ENCODE data around the gene LHFPL6. TPM values are rescaled to one million over a fixed set of nuclear protein-coding genes. Genes with fewer than 3 reads are reported as not detected.

LHFPL6 gene
- total and polyA plus RNA-seq, 2 experiments from 2014 or later = 7.8 to 9.5 TPM

GRCh38 chr13:39397226-39397895, 205.6 kb downstream of the LHFPL6 start:
- no peak for TF ChIP-seq NANOG (IDR thresholded peaks at IDR 0.05; ENCODE audit: borderline replicate concordance)
- no peak for TF ChIP-seq ZNF462 (CRISPR knock-in tag; IDR thresholded peaks at IDR 0.05)
- TF ChIP-seq POLR2AphosphoS5 (IDR thresholded peaks at IDR 0.05; ENCODE audit: low read depth) = no peak
- no peak for TF ChIP-seq ZNF331 (CRISPR knock-in tag; IDR thresholded peaks at IDR 0.05; ENCODE audit: low read depth)
- TF ChIP-seq EZH2 (IDR thresholded peaks at IDR 0.05; ENCODE audit: low read depth, unreplicated experiment) = no peak
- no peak for TF ChIP-seq STAT1 (IDR thresholded peaks at IDR 0.05; ENCODE audit: unreplicated experiment)
- TF ChIP-seq REST (IDR thresholded peaks at IDR 0.05; ENCODE audit: unreplicated experiment) = no peak
- TF ChIP-seq ZNF114 (CRISPR knock-in tag; IDR thresholded peaks at IDR 0.05) = no peak
- no peak for TF ChIP-seq JUNB (IDR thresholded peaks at IDR 0.05; ENCODE audit: unreplicated experiment)
- TF ChIP-seq CTCF (conservative IDR thresholded peaks at IDR 0.05; ENCODE audit: low read depth in 2 of 2) = no peak
- TF ChIP-seq ETS1 (IDR thresholded peaks at IDR 0.05) = no peak
- TF ChIP-seq EZH2phosphoT487 (IDR thresholded peaks at IDR 0.05; ENCODE audit: unreplicated experiment) = no peak
- no peak for TF ChIP-seq CREB1 (CRISPR knock-in tag; IDR thresholded peaks at IDR 0.05; ENCODE audit: low read depth)
- Mint-ChIP-seq H3K27ac (no peak overlapping the region), H3K4me1 (peaks cover 12% of the 10 kb centered on the region; the same call in 2 of the 3 replicates), H3K36me3 (ENCODE audit: low read depth) (no peaks in the 10 kb centered on the region), H3K4me3 (no peak overlapping the region), H3K9me3 (no peaks in the 10 kb centered on the region), H3K27me3 (ENCODE audit: insufficient read depth, low read depth, poor library complexity) (peaks cover 11% of the 10 kb centered on the region)
- DNase-seq (ENCODE audit: low spot score) (no peak), ATAC-seq (no peak)
- H3K79me2 ChIP-seq (replicated peaks; ENCODE audit: insufficient read depth) = no peaks in the 10 kb centered on the region
- peaks cover 12% of the 10 kb centered on the region for H3K4me1 ChIP-seq (ENCODE audit: insufficient read depth)
- no peak overlapping the region for H2AFZ ChIP-seq
- no peak overlapping the region for H3K4me2 ChIP-seq
- peaks cover 61% of the 10 kb centered on the region for H3K27me3 ChIP-seq (ENCODE audit: insufficient read depth)
- no peak overlapping the region for H3K27ac ChIP-seq (ENCODE audit: low read depth)
- no peaks in the 10 kb centered on the region for H3F3A ChIP-seq (replicated peaks; ENCODE audit: low read depth)
- no peak overlapping the region for H3K4me3 ChIP-seq
- no peaks in the 10 kb centered on the region for H4K20me1 ChIP-seq (replicated peaks; ENCODE audit: insufficient read depth)
- H3K9me2 ChIP-seq (ENCODE audit: insufficient read depth) = no peaks in the 10 kb centered on the region
- H3K36me3 ChIP-seq (ENCODE audit: insufficient read depth) = no peaks in the 10 kb centered on the region

All from GM23338 (cell line).